ENCODE measurements around the gene EFL1.
"Not testable (repeated sequence)": the region's sequence is repeated elsewhere in the genome, so short reads cannot be mapped to it uniquely, and the experiment has no call there.

Gene EFL1

DNA sequence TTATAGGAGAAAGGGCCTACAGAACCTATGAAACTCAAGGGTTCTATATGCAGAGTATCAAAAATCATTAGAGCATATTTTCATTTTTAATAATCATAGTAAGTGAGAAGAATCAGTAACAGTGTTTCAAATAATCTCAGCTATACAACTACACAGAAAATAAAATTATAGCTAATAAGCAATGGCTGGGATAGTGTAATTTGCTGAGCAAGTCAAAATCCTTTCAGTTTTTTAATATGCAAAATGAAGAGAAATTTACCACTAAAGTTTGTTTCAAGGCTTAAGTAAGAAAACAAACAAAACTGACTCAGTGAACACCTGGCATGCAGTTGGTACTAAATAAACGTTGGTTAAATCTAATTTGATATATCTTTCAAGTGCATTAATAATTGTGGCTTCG lies 66.2 kb downstream of the EFL1 start:
- H3K4me1 ChIP-seq (ENCODE audit: control insufficient read depth, insufficient read depth, low read length, poor library complexity, severe bottlenecking) = peaks cover 4% of the 10 kb centered on the region
- H3K36me3 ChIP-seq (ENCODE audit: control insufficient read depth, insufficient read depth, low read length) = no peaks in the 10 kb centered on the region
- WGBS, 2 experiments (ENCODE audit: insufficient coverage in 2 of 2) = 88 to 100% methylated on average over 1 of the region's 2 CpGs
- H3K27ac ChIP-seq (ENCODE audit: low read depth, low read length, severe bottlenecking) = no peak overlapping the region
- no peaks in the 10 kb centered on the region for H3K9me3 ChIP-seq (ENCODE audit: control insufficient read depth, low read length)
- no peak overlapping the region for H3K4me3 ChIP-seq (ENCODE audit: extremely low read depth, insufficient read depth, low read length, poor library complexity, severe bottlenecking)

DNA sequence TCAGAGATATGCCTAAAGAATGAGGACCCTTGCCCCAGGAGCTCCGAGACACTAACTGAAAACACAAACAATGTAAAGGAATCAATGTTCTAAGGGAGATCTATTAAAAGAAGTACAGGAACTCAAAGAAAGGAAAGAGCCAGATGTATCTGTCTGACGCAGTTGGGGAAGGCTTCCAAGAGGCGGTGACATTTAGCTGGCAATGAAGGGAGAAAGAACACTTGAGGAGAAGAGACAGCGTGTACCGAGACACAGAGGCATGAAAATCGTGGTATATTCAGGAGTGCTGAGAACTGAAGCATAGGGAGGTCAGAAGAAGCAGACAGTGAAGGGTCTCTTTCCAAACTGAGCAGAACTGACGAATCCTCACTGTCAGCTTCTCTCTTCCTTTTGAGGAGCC lies 66.7 kb downstream of the EFL1 start:
- H3K27ac ChIP-seq (ENCODE audit: low read depth, low read length, severe bottlenecking); H3K36me3 ChIP-seq (ENCODE audit: control insufficient read depth, insufficient read depth, low read length); H3K4me1 ChIP-seq (ENCODE audit: control insufficient read depth, insufficient read depth, low read length, poor library complexity, severe bottlenecking); H3K9me3 ChIP-seq (ENCODE audit: control insufficient read depth, low read length); H3K4me3 ChIP-seq (ENCODE audit: extremely low read depth, insufficient read depth, low read length, poor library complexity, severe bottlenecking): not testable (repeated sequence)
- 94 to 97% methylated on average over 6 to 7 of the region's 7 CpGs for WGBS, 2 experiments (ENCODE audit: insufficient coverage in 2 of 2)

DNA sequence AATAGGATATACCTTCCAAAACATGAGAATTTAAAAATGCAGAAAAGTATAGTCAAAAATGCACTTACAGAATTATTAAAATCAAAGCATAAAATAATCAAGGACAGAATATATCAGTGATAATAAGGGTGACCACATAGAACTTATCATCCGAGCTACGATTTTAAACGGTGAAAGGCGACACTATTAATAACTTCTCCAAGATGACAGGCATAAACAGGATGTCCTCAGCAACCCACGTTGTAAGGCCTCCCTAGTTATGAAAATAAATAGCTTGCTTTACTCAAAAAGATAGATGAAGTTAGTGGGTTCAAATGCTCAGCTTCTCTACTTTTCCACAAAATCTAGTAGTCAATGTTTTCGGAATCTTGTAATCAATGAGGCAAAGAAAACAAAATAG lies 68.0 kb downstream of the EFL1 start:
- WGBS, 2 experiments (ENCODE audit: insufficient coverage in 2 of 2) = 100% methylated on average over 2 of the region's 6 CpGs; no CpG with 5 or more reads in 1 of the 2 experiments
- H3K27ac ChIP-seq (ENCODE audit: low read depth, low read length, severe bottlenecking) = not testable (repeated sequence)

DNA sequence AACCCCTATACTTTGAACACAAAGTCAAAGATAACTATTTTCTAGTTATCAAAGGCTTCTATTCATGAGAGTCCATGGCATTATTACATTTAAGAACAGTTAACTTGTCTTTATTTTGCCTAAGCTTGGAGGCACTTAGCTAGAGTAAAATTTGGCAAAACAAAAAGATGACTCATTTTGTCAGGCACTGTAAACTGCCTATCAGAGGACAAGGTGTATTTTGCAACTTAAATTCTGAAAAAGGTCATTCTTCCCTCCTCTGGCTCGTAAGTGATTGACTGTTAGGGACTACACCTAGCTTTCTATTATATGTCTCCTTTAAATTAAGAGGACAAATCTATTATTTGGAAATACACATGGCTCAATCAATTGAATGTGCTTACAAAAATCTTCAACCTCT lies 69.1 kb downstream of the EFL1 start:
- H3K4me1 ChIP-seq (ENCODE audit: control insufficient read depth, insufficient read depth, low read length, poor library complexity, severe bottlenecking); H3K36me3 ChIP-seq (ENCODE audit: control insufficient read depth, insufficient read depth, low read length); H3K4me3 ChIP-seq (ENCODE audit: extremely low read depth, insufficient read depth, low read length, poor library complexity, severe bottlenecking); H3K9me3 ChIP-seq (ENCODE audit: control insufficient read depth, low read length); H3K27ac ChIP-seq (ENCODE audit: low read depth, low read length, severe bottlenecking): not testable (repeated sequence)
- WGBS, 2 experiments (ENCODE audit: insufficient coverage in 2 of 2) = no CpG with 5 or more reads among the region's 1 CpG

More for the DNA sequence above, 68.0 kb downstream of the EFL1 start:
- not testable (repeated sequence) for H3K36me3 ChIP-seq (ENCODE audit: control insufficient read depth, insufficient read depth, low read length); H3K9me3 ChIP-seq (ENCODE audit: control insufficient read depth, low read length); H3K4me3 ChIP-seq (ENCODE audit: extremely low read depth, insufficient read depth, low read length, poor library complexity, severe bottlenecking); H3K4me1 ChIP-seq (ENCODE audit: control insufficient read depth, insufficient read depth, low read length, poor library complexity, severe bottlenecking)

DNA sequence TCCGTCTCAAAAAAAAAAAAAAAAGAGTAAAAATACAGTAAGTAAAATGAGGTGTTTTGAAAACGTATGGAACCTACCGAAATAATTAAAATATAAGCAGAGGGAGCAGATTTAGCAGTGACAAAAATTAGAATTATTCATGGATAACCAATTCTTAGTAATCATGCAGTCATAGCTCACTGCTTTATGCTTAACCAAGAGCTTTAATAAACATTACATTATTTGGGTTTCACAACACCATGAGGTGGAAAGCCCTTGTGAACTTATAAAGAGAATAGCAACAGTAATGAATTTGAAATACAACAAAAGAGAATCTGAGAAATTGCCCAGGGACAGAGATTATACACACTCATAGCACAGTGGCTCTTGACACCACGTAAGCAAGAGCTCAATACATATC lies 70.1 kb downstream of the EFL1 start:
- H3K9me3 ChIP-seq (ENCODE audit: control insufficient read depth, low read length); H3K36me3 ChIP-seq (ENCODE audit: control insufficient read depth, insufficient read depth, low read length); H3K4me1 ChIP-seq (ENCODE audit: control insufficient read depth, insufficient read depth, low read length, poor library complexity, severe bottlenecking); H3K27ac ChIP-seq (ENCODE audit: low read depth, low read length, severe bottlenecking); H3K4me3 ChIP-seq (ENCODE audit: extremely low read depth, insufficient read depth, low read length, poor library complexity, severe bottlenecking): not testable (repeated sequence)
- WGBS, 2 experiments (ENCODE audit: insufficient coverage in 2 of 2) = 60% methylated on average over 1 of the region's 4 CpGs; no CpG with 5 or more reads in 1 of the 2 experiments

DNA sequence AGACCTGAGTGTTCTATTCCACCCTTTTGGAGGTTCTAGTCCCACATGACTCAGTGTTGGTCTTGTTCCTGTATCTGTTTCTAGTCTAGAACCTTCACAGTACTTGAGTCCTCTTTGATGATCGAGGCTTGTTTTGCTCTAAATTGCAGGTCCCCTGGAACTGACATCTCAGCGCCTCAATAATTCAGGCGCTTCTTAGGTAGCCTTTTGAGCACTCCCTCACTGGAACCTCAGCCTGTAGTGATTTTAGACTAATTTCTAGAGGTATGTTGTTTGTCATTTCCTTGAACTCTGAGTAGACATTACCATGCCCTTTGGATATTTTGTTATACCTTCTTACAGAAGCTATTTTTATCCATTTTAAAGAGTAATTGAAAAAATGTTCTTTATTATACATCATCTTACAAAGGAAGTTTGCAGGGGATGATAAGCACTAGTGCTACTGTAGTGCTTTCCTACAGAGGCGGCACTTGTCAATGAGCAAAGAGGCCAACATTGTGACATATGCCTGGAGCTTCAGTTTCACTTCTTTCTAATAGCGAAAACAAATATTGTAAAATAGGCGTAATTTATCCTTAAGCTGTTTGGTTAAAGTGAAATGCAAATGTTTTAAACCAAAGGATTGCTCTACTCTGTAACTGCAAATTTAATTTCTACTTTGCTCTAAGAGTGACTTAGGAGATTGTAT lies 75.7 kb downstream of the EFL1 start:
- Histone ChIP-seq H3K4me1 (ENCODE audit: control insufficient read depth, insufficient read depth, low read length, poor library complexity, severe bottlenecking) (no peaks in the 10 kb centered on the region), H3K4me3 (ENCODE audit: extremely low read depth, insufficient read depth, low read length, poor library complexity, severe bottlenecking) (no peak overlapping the region), H3K9me3 (ENCODE audit: control insufficient read depth, low read length) (no peaks in the 10 kb centered on the region), H3K36me3 (ENCODE audit: control insufficient read depth, insufficient read depth, low read length) (no peaks in the 10 kb centered on the region), H3K27ac (ENCODE audit: low read depth, low read length, severe bottlenecking) (no peak overlapping the region)
- 93 to 97% methylated on average over 2 to 4 of the region's 6 CpGs for WGBS, 2 experiments (ENCODE audit: insufficient coverage in 2 of 2)

DNA sequence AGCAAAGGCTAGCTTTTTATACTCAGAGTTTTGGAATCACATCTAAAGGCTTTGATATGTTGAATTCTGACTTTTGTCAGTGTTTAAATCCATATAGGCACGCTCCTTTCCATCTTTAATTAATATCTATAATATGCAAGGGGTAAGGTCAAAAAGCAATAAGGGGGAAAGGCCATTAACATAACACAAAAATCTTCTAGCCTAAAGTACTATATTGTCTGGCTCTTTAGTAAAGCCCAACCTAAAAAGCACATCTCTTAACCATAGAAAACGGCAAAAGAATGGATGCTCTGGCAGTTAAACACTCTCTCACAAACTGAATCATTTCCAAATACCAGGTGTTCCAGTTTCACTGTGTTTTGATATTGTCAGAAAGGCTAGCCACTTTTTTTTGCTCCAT lies 76.4 kb downstream of the EFL1 start:
- H3K9me3 ChIP-seq (ENCODE audit: control insufficient read depth, low read length) = no peaks in the 10 kb centered on the region
- no peaks in the 10 kb centered on the region for H3K4me1 ChIP-seq (ENCODE audit: control insufficient read depth, insufficient read depth, low read length, poor library complexity, severe bottlenecking)
- no peak overlapping the region for H3K27ac ChIP-seq (ENCODE audit: low read depth, low read length, severe bottlenecking)
- H3K4me3 ChIP-seq (ENCODE audit: extremely low read depth, insufficient read depth, low read length, poor library complexity, severe bottlenecking) = no peak overlapping the region
- 80 to 88% methylated on average over 1 of the region's 2 CpGs for WGBS, 2 experiments (ENCODE audit: insufficient coverage in 2 of 2)
- H3K36me3 ChIP-seq (ENCODE audit: control insufficient read depth, insufficient read depth, low read length) = no peaks in the 10 kb centered on the region

DNA sequence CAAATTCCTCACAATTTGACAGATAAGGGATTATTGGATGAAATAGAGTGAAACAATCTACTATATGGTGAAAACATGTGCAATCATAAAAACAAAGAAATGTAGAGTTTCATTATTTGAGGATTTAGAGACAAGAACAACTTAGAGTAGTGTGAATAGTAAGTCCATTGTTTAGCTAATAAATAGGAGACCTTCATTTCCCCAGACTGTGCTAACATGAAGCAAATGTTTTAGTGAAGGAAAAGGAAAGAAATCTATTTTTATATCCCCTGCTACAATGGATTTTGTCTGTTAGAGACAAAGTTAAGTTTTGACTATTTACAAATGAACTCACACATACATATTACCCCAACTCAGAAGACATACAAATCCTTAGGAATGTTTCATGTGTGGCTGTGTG lies 77.8 kb downstream of the EFL1 start:
- Histone ChIP-seq H3K27ac (ENCODE audit: low read depth, low read length, severe bottlenecking) (no peak overlapping the region), H3K4me1 (ENCODE audit: control insufficient read depth, insufficient read depth, low read length, poor library complexity, severe bottlenecking) (no peaks in the 10 kb centered on the region), H3K9me3 (ENCODE audit: control insufficient read depth, low read length) (no peaks in the 10 kb centered on the region), H3K36me3 (ENCODE audit: control insufficient read depth, insufficient read depth, low read length) (no peaks in the 10 kb centered on the region), H3K4me3 (ENCODE audit: extremely low read depth, insufficient read depth, low read length, poor library complexity, severe bottlenecking) (no peak overlapping the region)

DNA sequence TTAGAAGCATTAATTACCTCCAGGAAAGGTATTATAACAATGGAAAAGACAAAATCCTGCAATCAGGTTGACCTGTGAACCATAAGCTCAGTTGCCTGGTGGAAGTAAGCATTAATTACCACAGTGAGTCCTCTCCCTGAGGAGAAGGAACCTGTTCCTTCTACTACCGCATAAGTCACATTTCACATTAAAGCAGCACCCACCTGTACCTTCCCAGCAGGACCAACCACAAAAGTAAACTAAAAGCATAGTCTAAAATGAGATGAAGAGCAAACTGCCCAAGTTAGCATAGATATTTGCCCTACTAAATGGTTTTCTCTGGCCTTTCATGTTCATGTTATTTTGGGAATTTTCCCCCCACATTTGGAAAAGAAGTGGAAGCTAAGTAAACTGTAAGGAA lies 78.2 kb downstream of the EFL1 start:
- WGBS, 2 experiments (ENCODE audit: insufficient coverage in 2 of 2) = no CpG with 5 or more reads among the region's 1 CpG

DNA sequence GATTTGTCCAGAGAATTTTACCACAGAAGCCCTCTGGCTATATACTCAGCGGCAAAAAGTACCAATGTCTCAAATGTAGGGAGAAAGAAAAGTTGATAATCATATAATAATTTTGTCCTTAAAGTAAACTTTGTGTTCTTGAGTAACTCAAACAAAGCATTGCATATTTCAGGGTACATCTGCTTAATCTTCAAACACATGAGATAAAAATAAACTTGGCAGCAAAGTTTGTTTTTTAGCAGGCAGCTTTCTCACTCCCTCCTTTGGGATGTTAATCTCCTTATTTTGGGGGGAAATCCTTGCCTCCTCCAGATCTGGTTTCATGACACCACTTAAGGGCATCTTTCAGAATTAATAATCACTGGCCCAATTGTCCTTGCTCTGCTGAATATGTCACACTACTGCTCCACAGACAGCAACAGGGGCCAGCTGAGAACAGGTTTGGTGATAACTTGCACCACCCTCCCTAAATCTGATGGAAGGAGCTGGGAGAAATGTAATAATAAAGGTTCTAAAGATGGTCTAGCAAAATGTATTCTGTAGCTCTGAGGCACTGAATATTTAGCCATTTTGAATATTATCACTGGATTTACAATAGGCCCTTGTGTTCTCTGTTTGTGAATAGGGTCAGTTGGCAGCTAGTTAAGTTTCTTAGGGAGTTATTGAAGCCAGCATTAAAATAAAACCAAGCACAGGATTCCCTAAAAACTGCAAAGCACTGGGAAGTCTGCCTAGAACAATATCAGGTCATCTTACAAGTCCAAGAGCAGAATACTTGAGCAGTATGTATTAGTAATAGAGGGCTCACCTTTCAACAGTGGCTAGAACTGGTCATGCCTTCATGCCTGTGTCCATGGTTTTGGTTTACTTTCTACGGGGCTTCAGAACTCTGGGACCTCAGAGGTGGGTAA lies 79.2 kb downstream of the EFL1 start:
- H3K4me3 ChIP-seq (ENCODE audit: extremely low read depth, insufficient read depth, low read length, poor library complexity, severe bottlenecking) = no peak overlapping the region
- H3K4me1 ChIP-seq (ENCODE audit: control insufficient read depth, insufficient read depth, low read length, poor library complexity, severe bottlenecking) = no peaks in the 10 kb centered on the region

More for the DNA sequence above, 78.2 kb downstream of the EFL1 start:
- Histone ChIP-seq H3K4me1 (ENCODE audit: control insufficient read depth, insufficient read depth, low read length, poor library complexity, severe bottlenecking) (no peaks in the 10 kb centered on the region), H3K27ac (ENCODE audit: low read depth, low read length, severe bottlenecking) (no peak overlapping the region), H3K36me3 (ENCODE audit: control insufficient read depth, insufficient read depth, low read length) (no peaks in the 10 kb centered on the region), H3K4me3 (ENCODE audit: extremely low read depth, insufficient read depth, low read length, poor library complexity, severe bottlenecking) (no peak overlapping the region), H3K9me3 (ENCODE audit: control insufficient read depth, low read length) (no peaks in the 10 kb centered on the region)

DNA sequence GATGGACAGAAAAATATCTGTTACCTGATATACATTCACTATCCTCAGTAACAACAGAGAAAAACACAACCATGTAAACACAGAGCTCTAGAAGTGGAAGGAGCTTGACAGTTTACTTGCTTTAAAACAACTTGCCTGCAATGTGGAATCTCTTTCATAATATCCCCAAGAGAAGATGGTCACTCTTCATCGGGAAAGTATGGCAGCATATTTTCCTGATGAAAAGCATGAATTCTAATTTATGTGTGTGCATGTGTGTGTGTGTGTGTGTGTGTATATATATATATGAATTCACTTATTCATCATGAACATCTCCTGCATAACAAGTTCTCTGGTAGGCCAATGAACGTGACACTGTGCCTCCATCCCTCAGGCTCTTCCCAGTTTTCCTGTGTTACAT lies 81.2 kb downstream of the EFL1 start:
- H3K36me3 ChIP-seq (ENCODE audit: control insufficient read depth, insufficient read depth, low read length) = no peaks in the 10 kb centered on the region
- no peak overlapping the region for H3K4me3 ChIP-seq (ENCODE audit: extremely low read depth, insufficient read depth, low read length, poor library complexity, severe bottlenecking)
- WGBS, 2 experiments (ENCODE audit: insufficient coverage in 2 of 2) = 89 to 92% methylated on average over 1 of the region's 2 CpGs
- peaks cover 6% of the 10 kb centered on the region for H3K4me1 ChIP-seq (ENCODE audit: control insufficient read depth, insufficient read depth, low read length, poor library complexity, severe bottlenecking)
- no peaks in the 10 kb centered on the region for H3K9me3 ChIP-seq (ENCODE audit: control insufficient read depth, low read length)
- H3K27ac ChIP-seq (ENCODE audit: low read depth, low read length, severe bottlenecking) = no peak overlapping the region

More for the DNA sequence above, 79.2 kb downstream of the EFL1 start:
- 88% methylated on average over 1 of the region's 2 CpGs; no CpG with 5 or more reads in 1 of the 2 experiments for WGBS, 2 experiments (ENCODE audit: insufficient coverage in 2 of 2)
- H3K9me3 ChIP-seq (ENCODE audit: control insufficient read depth, low read length) = no peaks in the 10 kb centered on the region
- H3K27ac ChIP-seq (ENCODE audit: low read depth, low read length, severe bottlenecking) = no peak overlapping the region
- H3K36me3 ChIP-seq (ENCODE audit: control insufficient read depth, insufficient read depth, low read length) = no peaks in the 10 kb centered on the region
